Hepatocyte (in vitro differentiated cells): Measurements from ENCODE around the gene BUB1B. TPM values are rescaled to one million over a fixed set of nuclear protein-coding genes. Genes with fewer than 3 reads are reported as not detected.

Experiments
- DNase-seq: peaks from one replicate; pipeline ENCODE4 v3.0.0-alpha.2; 2016; ENCODE audit warnings: low spot score
- H2AFZ ChIP-seq: fragments of 200-600 bp; sonication (generic); 2 replicates; pipeline ENCODE4 v1.6.0; 2016; ENCODE audit warnings: antibody characterized with exemption, mild to moderate bottlenecking
- H3K27ac ChIP-seq: fragments of 200-600 bp; sonication (generic); 2 replicates; pipeline ENCODE4 v1.5.1; 2016; ENCODE audit warnings: mild to moderate bottlenecking
- H3K27me3 ChIP-seq: fragments of 200-600 bp; sonication (generic); 2 replicates; pipeline ENCODE4 v1.6.1; 2016
- H3K36me3 ChIP-seq: fragments of 200-600 bp; sonication (generic); replicated peaks from 2 replicates; pipeline ENCODE4 v1.5.1; 2016; ENCODE audit warnings: low read depth; ENCODE audit not compliant: insufficient read depth
- H3K4me1 ChIP-seq: fragments of 200-600 bp; sonication (generic); 2 replicates; pipeline ENCODE4 v1.5.1; 2016; ENCODE audit warnings: mild to moderate bottlenecking, moderate library complexity; ENCODE audit not compliant: insufficient read depth
- H3K4me2 ChIP-seq: fragments of 200-600 bp; sonication (generic); 2 replicates; pipeline ENCODE4 v1.6.0; 2016
- H3K4me3 ChIP-seq: fragments of 200-600 bp; sonication (generic); 2 replicates; pipeline ENCODE4 v1.5.1; 2016; ENCODE audit warnings: mild to moderate bottlenecking
- H3K79me2 ChIP-seq: fragments of 200-600 bp; sonication (generic); 2 replicates; pipeline ENCODE4 v1.6.0; 2017; ENCODE audit warnings: mild to moderate bottlenecking
- H3K9me2 ChIP-seq: fragments of 200-600 bp; sonication (generic); replicated peaks from 2 replicates; pipeline ENCODE4 v1.6.0; 2017; ENCODE audit warnings: mild to moderate bottlenecking; ENCODE audit not compliant: insufficient read depth
- H3K9me3 ChIP-seq: fragments of 200-600 bp; sonication (generic); 2 replicates; pipeline ENCODE4 v1.5.1; 2016; ENCODE audit warnings: low read depth, mild to moderate bottlenecking
- H4K20me1 ChIP-seq: fragments of 200-600 bp; sonication (generic); 2 replicates; pipeline ENCODE4 v1.6.0; 2016; ENCODE audit warnings: mild to moderate bottlenecking; ENCODE audit not compliant: insufficient read depth, poor library complexity, severe bottlenecking
- CTCF ChIP-seq: fragments of 200-600 bp; sonication (generic); IDR thresholded peaks from 2 replicates; pipeline ENCODE4 v1.5.1; 2016; ENCODE audit warnings: antibody characterized with exemption, mild to moderate bottlenecking; ENCODE audit not compliant: poor library complexity
- EZH2 ChIP-seq: fragments of 200-600 bp; sonication (generic); IDR thresholded peaks from 2 replicates; pipeline ENCODE4 v1.6.1; 2016; ENCODE audit warnings: antibody characterized with exemption, mild to moderate bottlenecking, borderline replicate concordance
- EZH2phosphoT487 ChIP-seq: fragments of 200-600 bp; sonication (generic); IDR thresholded peaks from one replicate; pipeline ENCODE4 v1.6.1; 2018; ENCODE audit warnings: antibody characterized with exemption, mild to moderate bottlenecking, low read depth, moderate library complexity; ENCODE audit not compliant: unreplicated experiment, severe bottlenecking
- WGBS: methylation state at CpG from one replicate; pipeline ENCODE4 v1.1.6; 2016; ENCODE audit warnings: low lambda C conversion rate; ENCODE audit errors: missing lambda C conversion rate; 5-methylcytosine and 5-hydroxymethylcytosine counted together
- polyA plus RNA-seq: library from polyadenylated mRNA; unstranded; fragments of >200 nt; fragmentation: Nextera tagmentation; extraction: Ambion mirVana; gene quantifications from 2 replicates; pipeline ENCODE4 v1.2.1, GENCODE V29; 2016
- total RNA-seq: library from RNA; depleted of rRNA; stranded (reverse); fragments of >200 nt; gene quantifications from 2 replicates; pipeline ENCODE4 v1.2.3, GENCODE V29; 2014

BUB1B gene
- total and polyA plus RNA-seq, 2 experiments from 2014 or later = 5.3 to 11.9 TPM

GRCh38 chr15:40249477-40250303 lies 88.8 kb downstream of the BUB1B start:
- H3K4me1 ChIP-seq = peaks cover 13% of the 10 kb centered on the region
- no peaks in the 10 kb centered on the region for H3K79me2 ChIP-seq
- no peaks in the 10 kb centered on the region for H3K9me2 ChIP-seq
- no peak overlapping the region for H3K4me3 ChIP-seq
- no peaks in the 10 kb centered on the region for H4K20me1 ChIP-seq
- H3K4me2 ChIP-seq = no peak overlapping the region
- WGBS = 74% methylated on average over 11 of the region's 11 CpGs
- H3K9me3 ChIP-seq = no peaks in the 10 kb centered on the region
- no peak overlapping the region for H2AFZ ChIP-seq
- no peak for DNase-seq
- peaks cover 26% of the 10 kb centered on the region for H3K27me3 ChIP-seq
- TF ChIP-seq EZH2phosphoT487 = no peak
- no peak for TF ChIP-seq CTCF
- TF ChIP-seq EZH2 = no peak
- H3K27ac ChIP-seq = no peak overlapping the region
- no peaks in the 10 kb centered on the region for H3K36me3 ChIP-seq

- no peak for DNase-seq
- peaks cover 9% of the 10 kb centered on the region for H3K4me1 ChIP-seq
- peaks cover 26% of the 10 kb centered on the region for H3K27me3 ChIP-seq
- no peak for TF ChIP-seq EZH2phosphoT487
- no peak for TF ChIP-seq EZH2
- TF ChIP-seq CTCF = no peak
- no peaks in the 10 kb centered on the region for H3K9me3 ChIP-seq
- H4K20me1 ChIP-seq = no peaks in the 10 kb centered on the region
- WGBS = 92% methylated on average over 8 of the region's 8 CpGs
- H3K4me3 ChIP-seq = no peak overlapping the region
- no peaks in the 10 kb centered on the region for H3K79me2 ChIP-seq
- H3K27ac ChIP-seq = no peak overlapping the region
- H3K9me2 ChIP-seq = no peaks in the 10 kb centered on the region
- H2AFZ ChIP-seq = no peak overlapping the region
- H3K4me2 ChIP-seq = no peak overlapping the region
- no peaks in the 10 kb centered on the region for H3K36me3 ChIP-seq
Observed at GRCh38 chr15:40250304-40250656, 89.4 kb downstream of the BUB1B start.

GRCh38 chr15:40250771-40251483 lies 90.1 kb downstream of the BUB1B start:
- Histone ChIP-seq H3K79me2 (no peaks in the 10 kb centered on the region), H4K20me1 (no peaks in the 10 kb centered on the region), H2AFZ (no peak overlapping the region), H3K4me1 (peaks cover 4% of the 10 kb centered on the region), H3K9me2 (no peaks in the 10 kb centered on the region), H3K9me3 (no peaks in the 10 kb centered on the region), H3K36me3 (no peaks in the 10 kb centered on the region), H3K4me2 (no peak overlapping the region), H3K4me3 (no peak overlapping the region), H3K27me3 (peaks cover 26% of the 10 kb centered on the region), H3K27ac (no peak overlapping the region)
- TF ChIP-seq EZH2 (no peak), CTCF (no peak), EZH2phosphoT487 (no peak)
- no peak for DNase-seq
- WGBS = 88% methylated on average over 13 of the region's 13 CpGs
